Activated T-cell treated with anti-CD3 and anti-CD28 coated beads, Interleukin-2, amount 50 U/mL, for 72 hours (primary cell): Measurements from ENCODE around the gene VRK2. TPM values are rescaled to one million over a fixed set of nuclear protein-coding genes. Genes with fewer than 3 reads are reported as not detected.

Experiments used
- ATAC-seq, 2 donors: fragments of 150-1000 bp; cut with Tn5 transposase; replicated peaks in 1 of 2; 2 replicates each; pipeline ENCODE4 v1.10.0; 2021; ENCODE audit warnings: moderate library complexity in 2 of 2, mild to moderate bottlenecking in 1 of 2
- DNase-seq, 2 donors: peaks; one replicate each; pipeline ENCODE4 v3.0.0; 2021 to 2022; ENCODE audit warnings: mixed read lengths in 1 of 2
- H3K27ac Mint-ChIP-seq: one replicate; pipeline ENCODE4 v1.8.0; 2022; ENCODE audit warnings: mild to moderate bottlenecking, moderate library complexity, mixed read lengths
- H3K27me3 Mint-ChIP-seq: one replicate; pipeline ENCODE4 v1.8.0; 2022; ENCODE audit warnings: low read depth, mixed read lengths
- H3K36me3 Mint-ChIP-seq, 2 donors: one replicate each; pipeline ENCODE4 v1.8.0; 2022; ENCODE audit warnings: mixed read lengths in 2 of 2, mild to moderate bottlenecking in 1 of 2; ENCODE audit not compliant: insufficient read depth in 2 of 2
- H3K4me1 Mint-ChIP-seq: one replicate; pipeline ENCODE4 v1.8.0; 2022; ENCODE audit warnings: low read depth, mixed read lengths
- H3K4me3 Mint-ChIP-seq, 2 donors: one replicate each; pipeline ENCODE4 v1.8.0; 2022; ENCODE audit warnings: mild to moderate bottlenecking in 2 of 2, mixed read lengths in 2 of 2, moderate library complexity in 2 of 2
- H3K9me3 Mint-ChIP-seq, 2 donors: one replicate each; pipeline ENCODE4 v1.8.0; 2022; ENCODE audit warnings: mixed read lengths in 2 of 2
- total RNA-seq, 2 donors: library from RNA; stranded (reverse); gene quantifications; one replicate each; pipeline ENCODE4 v1.2.3, GENCODE V29; 2022

Gene VRK2
- 10 to 100 TPM; 22.9 to 24.5 TPM for total RNA-seq

- peak within 1 kb of the TSS; percentile 93 for H3K27ac Mint-ChIP-seq
These were observed at the start of gene VRK2 for GRCh38 chr2:58046585-58047372. TSS of gene VRK2 (plus strand) at chr2:58046806. CDS start at chr2:58048832, 2,026 bp downstream.

GRCh38 chr2:58006256-58006951 lies 40.2 kb upstream of the VRK2 start:
- no peaks in the 10 kb centered on the region for H3K9me3 Mint-ChIP-seq
- H3K36me3 Mint-ChIP-seq = no peaks in the 10 kb centered on the region
- H3K4me1 Mint-ChIP-seq = no peaks in the 10 kb centered on the region
- H3K27ac Mint-ChIP-seq = no peak overlapping the region
- ATAC-seq (no peak), DNase-seq (no peak)
- no peaks in the 10 kb centered on the region for H3K27me3 Mint-ChIP-seq
- H3K4me3 Mint-ChIP-seq = no peak overlapping the region

More at GRCh38 chr2:58046585-58047372, at the start of gene VRK2:
- Mint-ChIP-seq H3K4me1 (peaks cover 54% of the 10 kb centered on the region), H3K4me3 (peak within 1 kb of the TSS; percentile 88 to 94), H3K36me3 (peaks cover 2 to 3% of the 10 kb centered on the region in 2 donors), H3K27me3 (no peaks in the 10 kb centered on the region), H3K9me3 (no peaks in the 10 kb centered on the region)
- DNase-seq (peak; percentile 88 to 89), ATAC-seq (peak; percentile 90)

GRCh38 chr2:58006952-58007284 lies 39.7 kb upstream of the VRK2 start:
- ATAC-seq (no peak), DNase-seq (no peak)
- Mint-ChIP-seq H3K4me1 (no peaks in the 10 kb centered on the region), H3K36me3 (no peaks in the 10 kb centered on the region), H3K27me3 (no peaks in the 10 kb centered on the region), H3K27ac (no peak overlapping the region), H3K9me3 (no peaks in the 10 kb centered on the region), H3K4me3 (no peak overlapping the region)

- no peak overlapping the region for H3K4me3 Mint-ChIP-seq
- ATAC-seq (no peak), DNase-seq (no peak)
- no peak overlapping the region for H3K27ac Mint-ChIP-seq
- H3K27me3 Mint-ChIP-seq = no peaks in the 10 kb centered on the region
- no peaks in the 10 kb centered on the region for H3K4me1 Mint-ChIP-seq
- no peaks in the 10 kb centered on the region for H3K9me3 Mint-ChIP-seq
- H3K36me3 Mint-ChIP-seq = peaks cover 0 to 1% of the 10 kb centered on the region in 2 donors
These were observed 36.0 kb upstream of the VRK2 start for GRCh38 chr2:58010599-58010998.

- H3K4me1 Mint-ChIP-seq = peaks cover 13% of the 10 kb centered on the region
- DNase-seq = no peak
- ATAC-seq = no peak
- H3K27me3 Mint-ChIP-seq = no peaks in the 10 kb centered on the region
- no peaks in the 10 kb centered on the region for H3K9me3 Mint-ChIP-seq
- H3K27ac Mint-ChIP-seq = no peak overlapping the region
- no peak overlapping the region for H3K4me3 Mint-ChIP-seq
- H3K36me3 Mint-ChIP-seq = peaks cover 0 to 1% of the 10 kb centered on the region in 2 donors
These were observed 27.4 kb upstream of the VRK2 start for GRCh38 chr2:58019229-58019628.

- no peak overlapping the region for H3K4me3 Mint-ChIP-seq
- H3K9me3 Mint-ChIP-seq = no peaks in the 10 kb centered on the region
- H3K36me3 Mint-ChIP-seq = no peaks in the 10 kb centered on the region
- no peaks in the 10 kb centered on the region for H3K27me3 Mint-ChIP-seq
- no peak overlapping the region for H3K27ac Mint-ChIP-seq
- peaks cover 19% of the 10 kb centered on the region for H3K4me1 Mint-ChIP-seq
- no peak for DNase-seq
- ATAC-seq = no peak
These were observed 21.3 kb upstream of the VRK2 start for GRCh38 chr2:58025150-58025933.

- H3K4me1 Mint-ChIP-seq = peaks cover 19% of the 10 kb centered on the region
- DNase-seq (no peak), ATAC-seq (no peak)
- no peaks in the 10 kb centered on the region for H3K9me3 Mint-ChIP-seq
- H3K27me3 Mint-ChIP-seq = no peaks in the 10 kb centered on the region
- no peak overlapping the region for H3K4me3 Mint-ChIP-seq
- H3K36me3 Mint-ChIP-seq = no peaks in the 10 kb centered on the region
- H3K27ac Mint-ChIP-seq = no peak overlapping the region
These were observed 19.6 kb upstream of the VRK2 start for GRCh38 chr2:58027029-58027428.

GRCh38 chr2:58030771-58031170 lies 15.8 kb upstream of the VRK2 start:
- Mint-ChIP-seq H3K36me3 (no peaks in the 10 kb centered on the region), H3K4me3 (no peak overlapping the region), H3K4me1 (peaks cover 6% of the 10 kb centered on the region), H3K9me3 (no peaks in the 10 kb centered on the region), H3K27ac (no peak overlapping the region), H3K27me3 (no peaks in the 10 kb centered on the region)
- ATAC-seq (no peak), DNase-seq (no peak)

GRCh38 chr2:58032016-58032763 lies 14.4 kb upstream of the VRK2 start:
- Mint-ChIP-seq H3K36me3 (no peaks in the 10 kb centered on the region), H3K4me3 (no peak overlapping the region), H3K27me3 (no peaks in the 10 kb centered on the region), H3K9me3 (no peaks in the 10 kb centered on the region), H3K4me1 (no peaks in the 10 kb centered on the region), H3K27ac (no peak overlapping the region)
- ATAC-seq (no peak), DNase-seq (no peak)

GRCh38 chr2:58032764-58033080 lies 13.9 kb upstream of the VRK2 start:
- ATAC-seq = no peak
- Mint-ChIP-seq H3K9me3 (no peaks in the 10 kb centered on the region), H3K4me3 (no peak overlapping the region), H3K27ac (no peak overlapping the region), H3K4me1 (no peaks in the 10 kb centered on the region), H3K36me3 (no peaks in the 10 kb centered on the region), H3K27me3 (no peaks in the 10 kb centered on the region)
- no peak for DNase-seq

GRCh38 chr2:58033530-58033929 lies 13.1 kb upstream of the VRK2 start:
- Mint-ChIP-seq H3K4me3 (no peak overlapping the region), H3K27me3 (no peaks in the 10 kb centered on the region), H3K4me1 (no peaks in the 10 kb centered on the region), H3K36me3 (no peaks in the 10 kb centered on the region), H3K9me3 (no peaks in the 10 kb centered on the region), H3K27ac (no peak overlapping the region)
- ATAC-seq (no peak), DNase-seq (no peak)

- Mint-ChIP-seq H3K4me3 (no peak overlapping the region), H3K27me3 (no peaks in the 10 kb centered on the region)
- ATAC-seq = no peak
These were observed 11.3 kb upstream of the VRK2 start for GRCh38 chr2:58035352-58035751.

GRCh38 chr2:58039170-58039611 lies 7.4 kb upstream of the VRK2 start:
- no peak for ATAC-seq
- Mint-ChIP-seq H3K36me3 (peaks cover 0 to 3% of the 10 kb centered on the region in 2 donors), H3K4me1 (peaks cover 24% of the 10 kb centered on the region), H3K4me3 (no peak overlapping the region), H3K27ac (no peak overlapping the region), H3K27me3 (no peaks in the 10 kb centered on the region), H3K9me3 (no peaks in the 10 kb centered on the region)
- DNase-seq = no peak

More at GRCh38 chr2:58035352-58035751, 11.3 kb upstream of the VRK2 start:
- Mint-ChIP-seq H3K27ac (peak overlapping the region; percentile 68), H3K9me3 (no peaks in the 10 kb centered on the region), H3K4me1 (peaks cover 6% of the 10 kb centered on the region), H3K36me3 (peaks cover 0 to 3% of the 10 kb centered on the region in 2 donors)
- no peak for DNase-seq
